Measurements from ENCODE around the gene VASP. TPM values are rescaled to one million over a fixed set of nuclear protein-coding genes. Genes with fewer than 3 reads are reported as not detected.

The VASP gene
- polyA plus RNA-seq, 1 donor from 2014 or later, result 6.1 TPM

DNA sequence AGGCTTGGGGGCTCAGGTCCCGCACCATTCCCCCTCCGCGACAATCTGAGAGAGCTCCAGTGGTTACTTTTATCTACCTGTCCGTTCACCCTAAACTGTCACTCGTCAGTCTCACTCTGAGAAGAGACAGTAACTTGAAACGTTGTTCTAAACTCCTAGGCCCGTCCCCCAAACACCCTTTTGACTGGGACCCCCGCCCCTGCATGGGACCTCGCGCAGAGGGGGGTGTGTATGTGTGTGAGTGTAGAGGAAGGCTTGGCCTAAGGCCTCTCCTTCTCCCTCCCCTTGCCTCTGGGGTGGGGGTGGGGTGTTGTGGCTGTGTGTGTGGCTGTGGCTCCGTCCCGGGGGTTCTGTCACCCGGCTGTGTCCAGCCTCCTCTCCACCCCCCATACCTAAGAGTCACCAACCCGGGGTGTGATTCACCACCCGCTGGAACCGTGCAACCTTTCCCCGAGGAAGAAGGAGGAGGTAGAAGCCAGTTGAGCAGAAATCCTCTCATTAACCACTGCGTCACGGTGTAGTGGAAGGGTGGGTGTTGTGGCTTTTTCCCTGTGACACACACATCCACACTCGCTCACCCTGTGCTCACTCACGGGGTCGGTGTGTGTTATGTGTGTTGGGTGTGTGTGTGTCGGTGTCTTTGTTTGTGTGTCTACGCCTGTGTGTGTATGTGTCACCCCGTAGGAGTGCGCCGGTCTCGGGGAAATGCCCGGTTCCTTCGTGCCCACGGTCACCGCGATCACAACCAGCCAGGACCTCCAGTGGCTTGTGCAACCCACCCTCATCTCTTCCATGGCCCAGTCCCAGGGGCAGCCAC is 37.1 kb upstream of the VASP start:
- peak overlapping the region; percentile 74 for H3K9ac ChIP-seq (ENCODE audit: low read length)
- no peaks in the 10 kb centered on the region for H3K9me2 ChIP-seq (ENCODE audit: insufficient read depth, low read length)
- no peaks in the 10 kb centered on the region for H4K20me1 ChIP-seq (ENCODE audit: insufficient read depth)
- no peaks in the 10 kb centered on the region for H3F3A ChIP-seq (ENCODE audit: insufficient read depth, low read length, poor library complexity, severe bottlenecking)
- no peaks in the 10 kb centered on the region for H3K79me2 ChIP-seq (replicated peaks; ENCODE audit: insufficient read depth, low read length)
- H3K9me3 ChIP-seq (ENCODE audit: low read length), result no peaks in the 10 kb centered on the region
- H3K4me2 ChIP-seq (ENCODE audit: low read length), result peak overlapping the region; percentile 47
- H3K36me3 ChIP-seq (ENCODE audit: insufficient read depth, low read length), result no peaks in the 10 kb centered on the region
- no peak for TF ChIP-seq TAF1 (IDR thresholded peaks at IDR 0.05; ENCODE audit: low read depth)
- TF ChIP-seq EP300 (conservative IDR thresholded peaks at IDR 0.05; ENCODE audit: poor library complexity, severe bottlenecking), result no peak
- TF ChIP-seq EZH2 (IDR thresholded peaks at IDR 0.05; ENCODE audit: borderline replicate concordance, insufficient read depth, low read length, poor library complexity, severe bottlenecking), result no peak
- TF ChIP-seq RAD21 (conservative IDR thresholded peaks at IDR 0.05), result no peak
- TF ChIP-seq, protein P1, sequence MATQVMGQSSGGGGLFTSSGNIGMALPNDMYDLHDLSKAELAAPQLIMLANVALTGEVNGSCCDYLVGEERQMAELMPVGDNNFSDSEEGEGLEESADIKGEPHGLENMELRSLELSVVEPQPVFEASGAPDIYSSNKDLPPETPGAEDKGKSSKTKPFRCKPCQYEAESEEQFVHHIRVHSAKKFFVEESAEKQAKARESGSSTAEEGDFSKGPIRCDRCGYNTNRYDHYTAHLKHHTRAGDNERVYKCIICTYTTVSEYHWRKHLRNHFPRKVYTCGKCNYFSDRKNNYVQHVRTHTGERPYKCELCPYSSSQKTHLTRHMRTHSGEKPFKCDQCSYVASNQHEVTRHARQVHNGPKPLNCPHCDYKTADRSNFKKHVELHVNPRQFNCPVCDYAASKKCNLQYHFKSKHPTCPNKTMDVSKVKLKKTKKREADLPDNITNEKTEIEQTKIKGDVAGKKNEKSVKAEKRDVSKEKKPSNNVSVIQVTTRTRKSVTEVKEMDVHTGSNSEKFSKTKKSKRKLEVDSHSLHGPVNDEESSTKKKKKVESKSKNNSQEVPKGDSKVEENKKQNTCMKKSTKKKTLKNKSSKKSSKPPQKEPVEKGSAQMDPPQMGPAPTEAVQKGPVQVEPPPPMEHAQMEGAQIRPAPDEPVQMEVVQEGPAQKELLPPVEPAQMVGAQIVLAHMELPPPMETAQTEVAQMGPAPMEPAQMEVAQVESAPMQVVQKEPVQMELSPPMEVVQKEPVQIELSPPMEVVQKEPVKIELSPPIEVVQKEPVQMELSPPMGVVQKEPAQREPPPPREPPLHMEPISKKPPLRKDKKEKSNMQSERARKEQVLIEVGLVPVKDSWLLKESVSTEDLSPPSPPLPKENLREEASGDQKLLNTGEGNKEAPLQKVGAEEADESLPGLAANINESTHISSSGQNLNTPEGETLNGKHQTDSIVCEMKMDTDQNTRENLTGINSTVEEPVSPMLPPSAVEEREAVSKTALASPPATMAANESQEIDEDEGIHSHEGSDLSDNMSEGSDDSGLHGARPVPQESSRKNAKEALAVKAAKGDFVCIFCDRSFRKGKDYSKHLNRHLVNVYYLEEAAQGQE (IDR thresholded peaks at IDR 0.05; ENCODE audit: borderline replicate concordance), result no peak
- TF ChIP-seq, protein P2, sequence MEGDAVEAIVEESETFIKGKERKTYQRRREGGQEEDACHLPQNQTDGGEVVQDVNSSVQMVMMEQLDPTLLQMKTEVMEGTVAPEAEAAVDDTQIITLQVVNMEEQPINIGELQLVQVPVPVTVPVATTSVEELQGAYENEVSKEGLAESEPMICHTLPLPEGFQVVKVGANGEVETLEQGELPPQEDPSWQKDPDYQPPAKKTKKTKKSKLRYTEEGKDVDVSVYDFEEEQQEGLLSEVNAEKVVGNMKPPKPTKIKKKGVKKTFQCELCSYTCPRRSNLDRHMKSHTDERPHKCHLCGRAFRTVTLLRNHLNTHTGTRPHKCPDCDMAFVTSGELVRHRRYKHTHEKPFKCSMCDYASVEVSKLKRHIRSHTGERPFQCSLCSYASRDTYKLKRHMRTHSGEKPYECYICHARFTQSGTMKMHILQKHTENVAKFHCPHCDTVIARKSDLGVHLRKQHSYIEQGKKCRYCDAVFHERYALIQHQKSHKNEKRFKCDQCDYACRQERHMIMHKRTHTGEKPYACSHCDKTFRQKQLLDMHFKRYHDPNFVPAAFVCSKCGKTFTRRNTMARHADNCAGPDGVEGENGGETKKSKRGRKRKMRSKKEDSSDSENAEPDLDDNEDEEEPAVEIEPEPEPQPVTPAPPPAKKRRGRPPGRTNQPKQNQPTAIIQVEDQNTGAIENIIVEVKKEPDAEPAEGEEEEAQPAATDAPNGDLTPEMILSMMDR (IDR thresholded peaks at IDR 0.05; ENCODE audit: poor library complexity, severe bottlenecking), result no peak
- no peak for TF ChIP-seq POLR2AphosphoS5 (IDR thresholded peaks at IDR 0.05)
- no peak for TF ChIP-seq SMC3 (conservative IDR thresholded peaks at IDR 0.05; ENCODE audit: poor library complexity)
- TF ChIP-seq MXI1 (conservative IDR thresholded peaks at IDR 0.05; ENCODE audit: poor library complexity, severe bottlenecking), result no peak
- H2AFZ ChIP-seq (ENCODE audit: low read depth, low read length), result no peak overlapping the region
- peak overlapping the region; percentile 71 for H3K4me3 ChIP-seq (ENCODE audit: low read length)
- H3K27ac ChIP-seq (ENCODE audit: low read length), result no peak overlapping the region
- peaks cover 20% of the 10 kb centered on the region for H3K27me3 ChIP-seq (ENCODE audit: insufficient read depth, low read depth, low read length)

DNA sequence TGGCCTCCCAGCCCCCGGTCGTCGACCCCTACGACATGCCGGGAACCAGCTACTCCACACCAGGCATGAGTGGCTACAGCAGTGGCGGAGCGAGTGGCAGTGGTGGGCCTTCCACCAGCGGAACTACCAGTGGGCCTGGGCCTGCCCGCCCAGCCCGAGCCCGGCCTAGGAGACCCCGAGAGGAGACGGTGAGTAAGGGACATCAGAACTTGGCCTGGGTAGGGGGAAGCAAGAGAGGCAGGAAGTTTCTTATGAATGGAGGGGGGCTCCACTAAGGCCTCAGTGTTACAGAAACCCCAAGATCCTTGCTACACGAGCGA is 36.6 kb upstream of the VASP start:
- Histone ChIP-seq H4K20me1 (ENCODE audit: insufficient read depth) (no peaks in the 10 kb centered on the region), H3K4me2 (ENCODE audit: low read length) (no peak overlapping the region), H3K9me2 (ENCODE audit: insufficient read depth, low read length) (no peaks in the 10 kb centered on the region), H3K27me3 (ENCODE audit: insufficient read depth, low read depth, low read length) (peaks cover 20% of the 10 kb centered on the region), H3K9me3 (ENCODE audit: low read length) (no peaks in the 10 kb centered on the region), H3K36me3 (ENCODE audit: insufficient read depth, low read length) (no peaks in the 10 kb centered on the region), H3K79me2 (replicated peaks; ENCODE audit: insufficient read depth, low read length) (no peaks in the 10 kb centered on the region), H3K9ac (ENCODE audit: low read length) (no peak overlapping the region), H3F3A (ENCODE audit: insufficient read depth, low read length, poor library complexity, severe bottlenecking) (no peaks in the 10 kb centered on the region), H3K27ac (ENCODE audit: low read length) (no peak overlapping the region), H3K4me3 (ENCODE audit: low read length) (no peak overlapping the region), H2AFZ (ENCODE audit: low read depth, low read length) (no peak overlapping the region)
- TF ChIP-seq, protein P2 (IDR thresholded peaks at IDR 0.05; ENCODE audit: poor library complexity, severe bottlenecking), result no peak
- TF ChIP-seq SMC3 (conservative IDR thresholded peaks at IDR 0.05; ENCODE audit: poor library complexity) (no peak), MXI1 (conservative IDR thresholded peaks at IDR 0.05; ENCODE audit: poor library complexity, severe bottlenecking) (no peak), EP300 (conservative IDR thresholded peaks at IDR 0.05; ENCODE audit: poor library complexity, severe bottlenecking) (no peak), POLR2AphosphoS5 (IDR thresholded peaks at IDR 0.05) (no peak), EZH2 (IDR thresholded peaks at IDR 0.05; ENCODE audit: borderline replicate concordance, insufficient read depth, low read length, poor library complexity, severe bottlenecking) (no peak), RAD21 (conservative IDR thresholded peaks at IDR 0.05) (no peak), TAF1 (IDR thresholded peaks at IDR 0.05; ENCODE audit: low read depth) (no peak)
- TF ChIP-seq, protein P1 (IDR thresholded peaks at IDR 0.05; ENCODE audit: borderline replicate concordance), result no peak
